ENCODE measurements around the gene FAM219B.
"Not testable (repeated sequence)": the region's sequence is repeated elsewhere in the genome, so short reads cannot be mapped to it uniquely, and the experiment has no call there.

FAM219B gene

GRCh38 chr15:74904190-74904805 lies 2.4 kb downstream of the FAM219B start:
- DNase-seq (ENCODE audit: low spot score): no peak

- DNase-seq (ENCODE audit: low spot score): no peak
Observed at GRCh38 chr15:74903676-74904075, 3.0 kb downstream of the FAM219B start.

GRCh38 chr15:74902295-74903075 lies 4.2 kb downstream of the FAM219B start:
- no peak for DNase-seq (ENCODE audit: low spot score)

GRCh38 chr15:74901612-74902063 lies 5.0 kb downstream of the FAM219B start:
- peak; percentile 47 for DNase-seq (ENCODE audit: low spot score)

- DNase-seq (ENCODE audit: low spot score): no peak
Observed at GRCh38 chr15:74897300-74897701, 9.3 kb downstream of the FAM219B start.

GRCh38 chr15:74896316-74896715 lies 10.3 kb downstream of the FAM219B start:
- no peak for DNase-seq (ENCODE audit: low spot score)

- DNase-seq (ENCODE audit: low spot score): no peak
Observed at GRCh38 chr15:74895830-74896229, 10.8 kb downstream of the FAM219B start.

- DNase-seq (ENCODE audit: low spot score): not testable (repeated sequence)
Observed at GRCh38 chr15:74894383-74894782, 12.3 kb downstream of the FAM219B start.

GRCh38 chr15:74893627-74894026 lies 13.0 kb downstream of the FAM219B start:
- DNase-seq (ENCODE audit: low spot score): no peak

- DNase-seq (ENCODE audit: low spot score): no peak
Observed at GRCh38 chr15:74892931-74893330, 13.7 kb downstream of the FAM219B start.

GRCh38 chr15:74892313-74892712 lies 14.3 kb downstream of the FAM219B start:
- no peak for DNase-seq (ENCODE audit: low spot score)

GRCh38 chr15:74891469-74891868 lies 15.2 kb downstream of the FAM219B start:
- DNase-seq (ENCODE audit: low spot score): no peak

- no peak for DNase-seq (ENCODE audit: low spot score)
Observed at GRCh38 chr15:74890665-74890960, 16.0 kb downstream of the FAM219B start.

- peak; percentile 84 for DNase-seq (ENCODE audit: low spot score)
Observed at GRCh38 chr15:74889883-74890664, 16.6 kb downstream of the FAM219B start, which contains the start of gene MPI. Gene MPI, plus strand, starts transcription at chr15:74890042. Its CDS starts 32 bp downstream, at chr15:74890074.

- DNase-seq (ENCODE audit: low spot score): peak; percentile 64
Observed at GRCh38 chr15:74889390-74889882, 17.2 kb downstream of the FAM219B start.

- no peak for DNase-seq (ENCODE audit: low spot score)
Observed at GRCh38 chr15:74888716-74889115, 17.9 kb downstream of the FAM219B start.

GRCh38 chr15:74887537-74888193 lies 19.0 kb downstream of the FAM219B start:
- DNase-seq (ENCODE audit: low spot score): not testable (repeated sequence)

- DNase-seq (ENCODE audit: low spot score): no peak
Observed at GRCh38 chr15:74885461-74885860, 21.2 kb downstream of the FAM219B start.

- DNase-seq (ENCODE audit: low spot score): no peak
Observed at GRCh38 chr15:74884428-74885223, 22.0 kb downstream of the FAM219B start.

GRCh38 chr15:74882528-74882927 lies 24.1 kb downstream of the FAM219B start:
- no peak for DNase-seq (ENCODE audit: low spot score)

GRCh38 chr15:74878273-74878672 lies 28.4 kb downstream of the FAM219B start:
- DNase-seq (ENCODE audit: low spot score): no peak
